WI38 (cell line): ENCODE measurements around the gene CCDC92B.

Experiments
- H3K4me3 ChIP-seq: 2 replicates; pipeline ENCODE4 v1.5.1; 2011; ENCODE audit warnings: low read depth, mild to moderate bottlenecking, control low read depth, low read length
- CTCF ChIP-seq: IDR thresholded peaks from 2 replicates; pipeline ENCODE4 v1.5.1; 2012; ENCODE audit warnings: low read depth, mild to moderate bottlenecking, control low read depth, low read length

Gene CCDC92B

GRCh38 chr17:2730764-2731353, 18.6 kb downstream of the CCDC92B start:
- no peak for TF ChIP-seq CTCF
- no peak overlapping the region for H3K4me3 ChIP-seq

- H3K4me3 ChIP-seq: no peak overlapping the region
Measured at GRCh38 chr17:2724784-2725164, 24.7 kb downstream of the CCDC92B start.

GRCh38 chr17:2723997-2724783, 25.3 kb downstream of the CCDC92B start:
- no peak overlapping the region for H3K4me3 ChIP-seq
- no peak for TF ChIP-seq CTCF

More at GRCh38 chr17:2724784-2725164, 24.7 kb downstream of the CCDC92B start:
- TF ChIP-seq CTCF: no peak

GRCh38 chr17:2723505-2723996, 25.9 kb downstream of the CCDC92B start:
- H3K4me3 ChIP-seq: no peak overlapping the region
- TF ChIP-seq CTCF: no peak

GRCh38 chr17:2722611-2723010, 26.8 kb downstream of the CCDC92B start:
- no peak for TF ChIP-seq CTCF
- no peak overlapping the region for H3K4me3 ChIP-seq

- TF ChIP-seq CTCF: no peak
- no peak overlapping the region for H3K4me3 ChIP-seq
Measured at GRCh38 chr17:2721603-2722002, 27.8 kb downstream of the CCDC92B start.

- no peak for TF ChIP-seq CTCF
- no peak overlapping the region for H3K4me3 ChIP-seq
Measured at GRCh38 chr17:2719861-2720260, 29.6 kb downstream of the CCDC92B start.
